Stimulated activated CD8-positive, alpha-beta memory T cell treated with anti-CD3 and anti-CD28 coated beads, Interleukin-4, amount 100 ng/mL, for 24 hours (primary cell): ENCODE results near the gene UBP1.
A peak's percentile ranks its signal among the peaks of the same experiment; 100 is the strongest.
"Not testable (repeated sequence)": the region's sequence is repeated elsewhere in the genome, so short reads cannot be mapped to it uniquely, and the experiment has no call there.

ENCODE experiments used
- DNase-seq: peaks from one replicate; pipeline ENCODE4 v3.0.0-alpha.2; 2020; ENCODE audit warnings: low read depth

The UBP1 gene

GRCh38 chr3:33440328-33441224, at the start of gene UBP1:
Gene UBP1 (minus strand): TSS chr3:33440405. CDS start chr3:33439848, 557 bp downstream.
- peak; percentile 97 for DNase-seq

- no peak for DNase-seq
Observed at GRCh38 chr3:33488683-33489082, 48.5 kb upstream of the UBP1 start.

- DNase-seq, result no peak
Observed at GRCh38 chr3:33488246-33488645, 48.0 kb upstream of the UBP1 start.

- DNase-seq, result no peak
Observed at GRCh38 chr3:33482111-33482521, 41.9 kb upstream of the UBP1 start.

GRCh38 chr3:33474896-33475295, 34.7 kb upstream of the UBP1 start:
- no peak for DNase-seq

GRCh38 chr3:33473813-33474212, 33.6 kb upstream of the UBP1 start:
- DNase-seq, result no peak

GRCh38 chr3:33467786-33468185, 27.6 kb upstream of the UBP1 start:
- DNase-seq, result no peak

- DNase-seq, result no peak
Observed at GRCh38 chr3:33461097-33461496, 20.9 kb upstream of the UBP1 start.

GRCh38 chr3:33459577-33459976, 19.4 kb upstream of the UBP1 start:
- not testable (repeated sequence) for DNase-seq

- DNase-seq, result no peak
Observed at GRCh38 chr3:33458446-33458845, 18.2 kb upstream of the UBP1 start.

GRCh38 chr3:33456756-33457155, 16.6 kb upstream of the UBP1 start:
- no peak for DNase-seq

- DNase-seq, result no peak
Observed at GRCh38 chr3:33453331-33453761, 13.1 kb upstream of the UBP1 start.

GRCh38 chr3:33451994-33452393, 11.8 kb upstream of the UBP1 start:
- DNase-seq, result not testable (repeated sequence)

GRCh38 chr3:33447958-33448357, 7.8 kb upstream of the UBP1 start:
- DNase-seq, result no peak

GRCh38 chr3:33447256-33447625, 7.0 kb upstream of the UBP1 start:
- DNase-seq, result not testable (repeated sequence)

GRCh38 chr3:33442190-33442589, 2.0 kb upstream of the UBP1 start:
- no peak for DNase-seq

GRCh38 chr3:33441225-33441976, 1.2 kb upstream of the UBP1 start:
- no peak for DNase-seq

- peak; percentile 25 for DNase-seq
Observed at GRCh38 chr3:33439546-33440327, 468 bp downstream of the UBP1 start.

GRCh38 chr3:33438881-33439545, 1.2 kb downstream of the UBP1 start:
- no peak for DNase-seq

GRCh38 chr3:33438284-33438668, 1.9 kb downstream of the UBP1 start:
- no peak for DNase-seq

GRCh38 chr3:33437556-33438283, 2.5 kb downstream of the UBP1 start:
- no peak for DNase-seq
